SK-N-SH treated with all-trans-retinoic acid at 6 μM for 48 hours (cell line): ENCODE data around the gene COL4A2.

Source experiments
- CSDC2 ChIP-seq: fragments of 250-450 bp; sonication (Bioruptor Pico); IDR thresholded peaks from 2 replicates; pipeline ENCODE4 v1.5.0; 2020; ENCODE audit warnings: mild to moderate bottlenecking, moderate library complexity
- CSRNP3 ChIP-seq: fragments of 250-450 bp; sonication (Bioruptor Pico); IDR thresholded peaks from 2 replicates; pipeline ENCODE4 v1.5.1; 2021; ENCODE audit warnings: mild to moderate bottlenecking, moderate library complexity
- GLIS3 ChIP-seq: fragments of 250-450 bp; sonication (Bioruptor Pico); IDR thresholded peaks from 2 replicates; pipeline ENCODE4 v1.5.0; 2020; ENCODE audit warnings: mild to moderate bottlenecking, moderate library complexity
- OSR1 ChIP-seq: fragments of 250-450 bp; sonication (Bioruptor Pico); IDR thresholded peaks from 2 replicates; pipeline ENCODE4 v1.8.0; 2022; ENCODE audit warnings: moderate library complexity, mild to moderate bottlenecking, inconsistent platforms
- PATZ1 ChIP-seq: fragments of 250-450 bp; sonication (Bioruptor Pico); IDR thresholded peaks from 2 replicates; pipeline ENCODE4 v1.8.0; 2020; ENCODE audit warnings: mild to moderate bottlenecking, moderate library complexity, borderline replicate concordance
- POU6F1 ChIP-seq: fragments of 250-450 bp; sonication (Bioruptor Pico); IDR thresholded peaks from 2 replicates; pipeline ENCODE4 v1.8.0; 2021; ENCODE audit warnings: low read depth, mild to moderate bottlenecking, moderate library complexity, borderline replicate concordance
- PPARA ChIP-seq: fragments of 250-450 bp; sonication (Bioruptor Pico); IDR thresholded peaks from 2 replicates; pipeline ENCODE4 v1.5.0; 2020; ENCODE audit warnings: mild to moderate bottlenecking, borderline replicate concordance
- RARB ChIP-seq: fragments of 250-450 bp; sonication (Bioruptor Pico); IDR thresholded peaks from 2 replicates; pipeline ENCODE4 v1.8.0; 2021; ENCODE audit warnings: mild to moderate bottlenecking, moderate library complexity
- SNAI2 ChIP-seq: fragments of 250-450 bp; sonication (Bioruptor Pico); IDR thresholded peaks from 2 replicates; pipeline ENCODE4 v1.5.0; 2020; ENCODE audit warnings: mild to moderate bottlenecking, moderate library complexity
- TOX ChIP-seq: fragments of 250-450 bp; sonication (Bioruptor Pico); IDR thresholded peaks from 2 replicates; pipeline ENCODE4 v1.8.0; 2021; ENCODE audit warnings: mild to moderate bottlenecking, moderate library complexity, borderline replicate concordance
- ZFP30 ChIP-seq: fragments of 450-650 bp; formaldehyde crosslinking; IDR thresholded peaks from 2 replicates; pipeline ENCODE4 v1.5.0; 2022; ENCODE audit warnings: mild to moderate bottlenecking, moderate library complexity
- ZNF70 ChIP-seq: fragments of 450-650 bp; formaldehyde crosslinking; IDR thresholded peaks from 2 replicates; pipeline ENCODE4 v1.5.0; 2020; ENCODE audit warnings: mild to moderate bottlenecking, moderate library complexity
- ZNF8 ChIP-seq: fragments of 450-650 bp; formaldehyde crosslinking; IDR thresholded peaks from 2 replicates; pipeline ENCODE4 v1.5.0; 2020; ENCODE audit warnings: mild to moderate bottlenecking, moderate library complexity

- TF ChIP-seq GLIS3 (no peak), OSR1 (CRISPR knock-in tag) (no peak), PATZ1 (no peak), ZNF8 (CRISPR knock-in tag) (no peak), CSRNP3 (CRISPR knock-in tag) (no peak), RARB (CRISPR knock-in tag) (no peak), POU6F1 (no peak), SNAI2 (CRISPR knock-in tag) (no peak), CSDC2 (no peak), PPARA (CRISPR knock-in tag) (no peak), TOX (CRISPR knock-in tag) (no peak), ZNF70 (no peak), ZFP30 (no peak)
Measured at GRCh38 chr13:110317093-110317492, 10.0 kb downstream of the COL4A2 start.
